ENCODE results near the gene HARS2.
A peak's percentile ranks its signal among the peaks of the same experiment; 100 is the strongest.
"Not testable (repeated sequence)": the region's sequence is repeated elsewhere in the genome, so short reads cannot be mapped to it uniquely, and the experiment has no call there.

Gene HARS2

GRCh38 chr5:140696891-140697492, 5.7 kb downstream of the HARS2 start:
- DNase-seq (ENCODE audit: low read depth in 2 of 3, low spot score in 2 of 3): no peak

- peak; percentile 43 to 72 (median 69) for DNase-seq (ENCODE audit: low read depth in 2 of 3, low spot score in 2 of 3)
These were observed 9.2 kb downstream of the HARS2 start, which contains the start of gene ZMAT2 for GRCh38 chr5:140700177-140701144. Gene ZMAT2 (plus strand): TSS chr5:140700447. CDS start chr5:140700461, 14 bp downstream.

GRCh38 chr5:140707812-140708211, 16.6 kb downstream of the HARS2 start:
- DNase-seq (ENCODE audit: low read depth in 2 of 3, low spot score in 2 of 3): no peak

- DNase-seq (ENCODE audit: low read depth in 2 of 3, low spot score in 2 of 3): not testable (repeated sequence)
These were observed 17.5 kb downstream of the HARS2 start for GRCh38 chr5:140708787-140709186.

- peak; percentile 74 to 95 (median 83) for DNase-seq (ENCODE audit: low read depth in 2 of 3, low spot score in 2 of 3)
These were observed 19.8 kb downstream of the HARS2 start for GRCh38 chr5:140710899-140711552.

GRCh38 chr5:140711794-140712193, 20.5 kb downstream of the HARS2 start:
- no peak for DNase-seq (ENCODE audit: low read depth in 2 of 3, low spot score in 2 of 3)

GRCh38 chr5:140713562-140714094, 22.4 kb downstream of the HARS2 start:
- DNase-seq (ENCODE audit: low read depth in 2 of 3, low spot score in 2 of 3): no peak

- not testable (repeated sequence) for DNase-seq (ENCODE audit: low read depth in 2 of 3, low spot score in 2 of 3)
These were observed 25.0 kb downstream of the HARS2 start for GRCh38 chr5:140716238-140716637.

GRCh38 chr5:140718266-140718592, 27.0 kb downstream of the HARS2 start:
- no peak for DNase-seq (ENCODE audit: low read depth in 2 of 3, low spot score in 2 of 3)

- not testable (repeated sequence) for DNase-seq (ENCODE audit: low read depth in 2 of 3, low spot score in 2 of 3)
These were observed 29.5 kb downstream of the HARS2 start for GRCh38 chr5:140720738-140721137.

- not testable (repeated sequence) for DNase-seq (ENCODE audit: low read depth in 2 of 3, low spot score in 2 of 3)
These were observed 30.1 kb downstream of the HARS2 start for GRCh38 chr5:140721395-140721794.

- DNase-seq (ENCODE audit: low read depth in 2 of 3, low spot score in 2 of 3): peak; percentile 54 to 87 (median 59)
These were observed 34.7 kb downstream of the HARS2 start for GRCh38 chr5:140725799-140726471.

GRCh38 chr5:140733098-140733497, 41.8 kb downstream of the HARS2 start:
- DNase-seq (ENCODE audit: low read depth in 2 of 3, low spot score in 2 of 3): no peak

- DNase-seq (ENCODE audit: low read depth in 2 of 3, low spot score in 2 of 3): no peak
These were observed 43.1 kb downstream of the HARS2 start for GRCh38 chr5:140734354-140734753.

- no peak for DNase-seq (ENCODE audit: low read depth in 2 of 3, low spot score in 2 of 3)
These were observed 46.2 kb downstream of the HARS2 start for GRCh38 chr5:140737486-140737885.

- DNase-seq (ENCODE audit: low read depth in 2 of 3, low spot score in 2 of 3): no peak
These were observed 50.7 kb downstream of the HARS2 start for GRCh38 chr5:140741967-140742366.

Data from activated CD8-positive, alpha-beta memory T cell treated with anti-CD3 and anti-CD28 coated beads for 48 hours (primary cell).